Suprapubic skin (tissue), 3 donors: ENCODE measurements around the gene IKZF5.

Experiments used
- EP300 ChIP-seq: sonication (generic); formaldehyde crosslinking; IDR thresholded peaks from one replicate; pipeline ENCODE4 v1.6.1; 2017; ENCODE audit warnings: antibody characterized with exemption
- POLR2A ChIP-seq, 2 donors: fragments of 450-650 bp; IDR thresholded peaks; one replicate each; pipeline ENCODE4 v1.6.1; 2017; ENCODE audit warnings: antibody characterized with exemption in 2 of 2, mild to moderate bottlenecking in 2 of 2, moderate library complexity in 2 of 2
- TF ChIP-seq, protein P1 (sequence below), 2 donors: fragments of 200-600 bp in 1 of 2; fragments of 450-650 bp in 1 of 2; sonication (generic) in 1 of 2; IDR thresholded peaks; one replicate each; pipeline ENCODE4 v1.5.1; 2016 to 2019; ENCODE audit warnings: antibody characterized with exemption in 2 of 2, mild to moderate bottlenecking in 1 of 2, moderate library complexity in 1 of 2

DNA sequence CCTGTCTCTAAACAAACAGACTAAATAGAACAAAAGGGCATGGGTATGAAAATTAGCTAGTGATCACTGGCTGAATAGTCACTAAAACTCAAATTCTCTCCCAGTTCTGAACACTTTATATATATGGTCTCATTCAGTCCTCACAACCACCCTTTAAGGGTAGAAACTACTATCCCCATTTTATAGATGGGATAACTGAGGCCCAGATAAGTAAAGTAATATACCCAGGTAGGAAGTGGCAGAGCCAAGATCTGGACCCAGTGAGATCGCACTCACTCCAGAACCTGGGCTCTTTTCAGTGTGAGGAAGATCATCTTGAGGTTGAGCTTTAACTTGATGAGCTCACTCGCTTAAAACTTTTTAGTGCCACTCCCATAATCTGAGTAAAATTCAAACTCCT is 23.9 kb downstream of the IKZF5 start:
- TF ChIP-seq, protein P1, sequence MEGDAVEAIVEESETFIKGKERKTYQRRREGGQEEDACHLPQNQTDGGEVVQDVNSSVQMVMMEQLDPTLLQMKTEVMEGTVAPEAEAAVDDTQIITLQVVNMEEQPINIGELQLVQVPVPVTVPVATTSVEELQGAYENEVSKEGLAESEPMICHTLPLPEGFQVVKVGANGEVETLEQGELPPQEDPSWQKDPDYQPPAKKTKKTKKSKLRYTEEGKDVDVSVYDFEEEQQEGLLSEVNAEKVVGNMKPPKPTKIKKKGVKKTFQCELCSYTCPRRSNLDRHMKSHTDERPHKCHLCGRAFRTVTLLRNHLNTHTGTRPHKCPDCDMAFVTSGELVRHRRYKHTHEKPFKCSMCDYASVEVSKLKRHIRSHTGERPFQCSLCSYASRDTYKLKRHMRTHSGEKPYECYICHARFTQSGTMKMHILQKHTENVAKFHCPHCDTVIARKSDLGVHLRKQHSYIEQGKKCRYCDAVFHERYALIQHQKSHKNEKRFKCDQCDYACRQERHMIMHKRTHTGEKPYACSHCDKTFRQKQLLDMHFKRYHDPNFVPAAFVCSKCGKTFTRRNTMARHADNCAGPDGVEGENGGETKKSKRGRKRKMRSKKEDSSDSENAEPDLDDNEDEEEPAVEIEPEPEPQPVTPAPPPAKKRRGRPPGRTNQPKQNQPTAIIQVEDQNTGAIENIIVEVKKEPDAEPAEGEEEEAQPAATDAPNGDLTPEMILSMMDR (IDR thresholded peaks at IDR 0.05), result no peak
- no peak for TF ChIP-seq POLR2A (IDR thresholded peaks at IDR 0.05)
- no peak for TF ChIP-seq EP300
